Keratinocyte (primary cell): ENCODE measurements around the gene MAP3K20.

Experiments used
- CTCF ChIP-seq, 3 experiments: IDR thresholded peaks in 1 of 3; conservative IDR thresholded peaks in 1 of 3; optimal IDR thresholded peaks in 1 of 3; 2 replicates in 2 of 3; 3 replicates in 1 of 3; pipeline versions ENCODE3 to v1.5.1; 2011; ENCODE audit warnings: low read length in 3 of 3, mild to moderate bottlenecking in 3 of 3, moderate library complexity in 2 of 3, control low read depth in 1 of 3, inconsistent platforms in 1 of 3; ENCODE audit not compliant: insufficient read depth in 2 of 3; ENCODE audit errors: extremely low read depth in 1 of 3
- EZH2 ChIP-seq: IDR thresholded peaks from one replicate; pipeline ENCODE4 v1.6.1; 2012; ENCODE audit warnings: inconsistent platforms, mild to moderate bottlenecking, low read length, moderate library complexity

DNA sequence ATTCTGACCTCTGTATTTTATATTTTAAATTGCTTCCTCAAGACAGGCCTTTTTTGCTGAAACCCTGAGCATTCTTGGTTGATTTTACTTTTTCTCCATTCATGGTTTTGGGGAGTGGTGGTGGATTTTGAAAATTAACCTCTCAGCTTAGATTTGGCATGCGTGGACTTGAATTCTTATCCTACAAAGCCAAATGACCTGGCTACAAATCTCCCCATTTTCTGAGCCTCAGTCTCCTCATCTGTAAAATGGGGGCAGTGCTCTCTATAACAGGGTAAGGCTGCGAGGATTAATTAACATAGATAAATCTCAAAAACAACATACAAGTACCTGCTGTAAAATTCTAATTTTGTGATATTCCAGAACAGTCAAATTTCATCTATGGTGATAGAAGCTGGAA, 175.6 kb downstream of the MAP3K20 start:
- TF ChIP-seq CTCF (optimal IDR thresholded peaks at IDR 0.05 in 1 of 3, IDR thresholded peaks at IDR 0.05 in 1 of 3, conservative IDR thresholded peaks at IDR 0.05 in 1 of 3; ENCODE audit: extremely low read depth in 1 of 3, insufficient read depth in 2 of 3, low read length in 3 of 3) (no peak), EZH2 (no peak)
